Ovary (tissue), 3 donors: ENCODE data around the gene TMED3.

Experiments used
- CTCF ChIP-seq, 3 donors: fragments of 450-650 bp in 2 of 3; fragments of 200-600 bp in 1 of 3; IDR thresholded peaks; one replicate each; pipeline versions ENCODE4 v1.5.1 to v1.8.0; 2016 to 2022; ENCODE audit warnings: antibody characterized with exemption in 3 of 3, mild to moderate bottlenecking in 1 of 3
- POLR2A ChIP-seq: fragments of 450-650 bp; IDR thresholded peaks from one replicate; pipeline ENCODE4 v1.6.1; 2017; ENCODE audit warnings: antibody characterized with exemption, mild to moderate bottlenecking, moderate library complexity
- donor health status: DM: no; HTN: no; CAD: no.

- no peak for TF ChIP-seq CTCF (IDR thresholded peaks at IDR 0.05)
- TF ChIP-seq POLR2A: no peak
Observed at GRCh38 chr15:79316864-79317263, 6.0 kb downstream of the TMED3 start.
